ENCODE data around the gene TBL1X. TPM values are rescaled to one million over a fixed set of nuclear protein-coding genes. Genes with fewer than 3 reads are reported as not detected.

Gene TBL1X
- total RNA-seq, 1 donor from 2014 or later: 26.4 TPM

GRCh38 chrX:9438933-9439494, 25.8 kb upstream of the TBL1X start:
- no peak for DNase-seq (ENCODE audit: low read depth)
- Mint-ChIP-seq H3K27ac (ENCODE audit: unreplicated experiment) (no peak overlapping the region), H3K4me1 (ENCODE audit: low read depth, unreplicated experiment) (no peaks in the 10 kb centered on the region), H3K9me3 (ENCODE audit: unreplicated experiment) (no peaks in the 10 kb centered on the region), H3K27me3 (ENCODE audit: low read depth, unreplicated experiment) (peaks cover 2% of the 10 kb centered on the region), H3K4me3 (ENCODE audit: unreplicated experiment) (no peak overlapping the region), H3K36me3 (ENCODE audit: low read depth, unreplicated experiment) (no peaks in the 10 kb centered on the region)
- no peak overlapping the region for H3K9ac ChIP-seq (ENCODE audit: low read length)
- H3K4me2 ChIP-seq (ENCODE audit: low read length): no peak overlapping the region
- H2AFZ ChIP-seq (ENCODE audit: low read depth, low read length): no peak overlapping the region
- H3K79me2 ChIP-seq (ENCODE audit: insufficient read depth, low read length): no peaks in the 10 kb centered on the region
- H4K20me1 ChIP-seq (ENCODE audit: insufficient read depth, low read length): no peaks in the 10 kb centered on the region
- TF ChIP-seq CTCF (IDR thresholded peaks at IDR 0.05; ENCODE audit: insufficient read depth, low read depth, low read length): no peak
- no peak for TF ChIP-seq EZH2 (IDR thresholded peaks at IDR 0.05; ENCODE audit: insufficient read depth, low read length)
- H3K27me3 ChIP-seq (ENCODE audit: insufficient read depth, low read length): no peaks in the 10 kb centered on the region
- H3K4me3 ChIP-seq (ENCODE audit: insufficient read depth, low read depth, low read length): no peak overlapping the region
- no peaks in the 10 kb centered on the region for H3K9me3 ChIP-seq (ENCODE audit: insufficient read depth, low read depth, low read length)
- no peaks in the 10 kb centered on the region for H3K36me3 ChIP-seq (ENCODE audit: insufficient read depth, low read length)
- no peak overlapping the region for H3K27ac ChIP-seq (ENCODE audit: low read depth, low read length)
- peak; percentile 96 for FAIRE-seq
- H3K4me1 ChIP-seq (ENCODE audit: insufficient read depth, low read length): no peaks in the 10 kb centered on the region

GRCh38 chrX:9440116-9440844, 24.6 kb upstream of the TBL1X start:
- H3K27me3 ChIP-seq (ENCODE audit: insufficient read depth, low read length): no peaks in the 10 kb centered on the region
- Mint-ChIP-seq H3K4me1 (ENCODE audit: low read depth, unreplicated experiment) (peaks cover 2% of the 10 kb centered on the region), H3K4me3 (ENCODE audit: unreplicated experiment) (no peak overlapping the region), H3K9me3 (ENCODE audit: unreplicated experiment) (no peaks in the 10 kb centered on the region), H3K27ac (ENCODE audit: unreplicated experiment) (no peak overlapping the region), H3K27me3 (ENCODE audit: low read depth, unreplicated experiment) (peaks cover 2% of the 10 kb centered on the region), H3K36me3 (ENCODE audit: low read depth, unreplicated experiment) (no peaks in the 10 kb centered on the region)
- no peaks in the 10 kb centered on the region for H3K36me3 ChIP-seq (ENCODE audit: insufficient read depth, low read length)
- no peak overlapping the region for H3K4me2 ChIP-seq (ENCODE audit: low read length)
- H3K9me3 ChIP-seq (ENCODE audit: insufficient read depth, low read depth, low read length): no peaks in the 10 kb centered on the region
- FAIRE-seq: peak; percentile 34
- H3K79me2 ChIP-seq (ENCODE audit: insufficient read depth, low read length): no peaks in the 10 kb centered on the region
- no peak for TF ChIP-seq CTCF (IDR thresholded peaks at IDR 0.05; ENCODE audit: insufficient read depth, low read depth, low read length)
- no peak for TF ChIP-seq EZH2 (IDR thresholded peaks at IDR 0.05; ENCODE audit: insufficient read depth, low read length)
- H3K9ac ChIP-seq (ENCODE audit: low read length): no peak overlapping the region
- H4K20me1 ChIP-seq (ENCODE audit: insufficient read depth, low read length): no peaks in the 10 kb centered on the region
- no peak overlapping the region for H2AFZ ChIP-seq (ENCODE audit: low read depth, low read length)
- H3K4me1 ChIP-seq (ENCODE audit: insufficient read depth, low read length): no peaks in the 10 kb centered on the region
- no peak overlapping the region for H3K27ac ChIP-seq (ENCODE audit: low read depth, low read length)
- DNase-seq (ENCODE audit: low read depth): no peak
- no peak overlapping the region for H3K4me3 ChIP-seq (ENCODE audit: insufficient read depth, low read depth, low read length)

GRCh38 chrX:9442056-9442455, 22.8 kb upstream of the TBL1X start:
- H3K4me1 Mint-ChIP-seq (ENCODE audit: low read depth, unreplicated experiment): peaks cover 2% of the 10 kb centered on the region
- H3K36me3 Mint-ChIP-seq (ENCODE audit: low read depth, unreplicated experiment): no peaks in the 10 kb centered on the region
- no peak overlapping the region for H3K4me2 ChIP-seq (ENCODE audit: low read length)
- H4K20me1 ChIP-seq (ENCODE audit: insufficient read depth, low read length): no peaks in the 10 kb centered on the region
- H3K27ac ChIP-seq (ENCODE audit: low read depth, low read length): no peak overlapping the region
- no peaks in the 10 kb centered on the region for H3K4me1 ChIP-seq (ENCODE audit: insufficient read depth, low read length)
- no peaks in the 10 kb centered on the region for H3K79me2 ChIP-seq (ENCODE audit: insufficient read depth, low read length)
- no peaks in the 10 kb centered on the region for H3K36me3 ChIP-seq (ENCODE audit: insufficient read depth, low read length)
- no peaks in the 10 kb centered on the region for H3K9me3 ChIP-seq (ENCODE audit: insufficient read depth, low read depth, low read length)
- no peak overlapping the region for H3K27ac Mint-ChIP-seq (ENCODE audit: unreplicated experiment)
- H2AFZ ChIP-seq (ENCODE audit: low read depth, low read length): no peak overlapping the region
- FAIRE-seq (peak; percentile 54), DNase-seq (ENCODE audit: low read depth) (no peak)
- H3K4me3 ChIP-seq (ENCODE audit: insufficient read depth, low read depth, low read length): no peak overlapping the region
- peaks cover 2% of the 10 kb centered on the region for H3K27me3 Mint-ChIP-seq (ENCODE audit: low read depth, unreplicated experiment)
- no peaks in the 10 kb centered on the region for H3K9me3 Mint-ChIP-seq (ENCODE audit: unreplicated experiment)
- H3K4me3 Mint-ChIP-seq (ENCODE audit: unreplicated experiment): no peak overlapping the region
- TF ChIP-seq CTCF (IDR thresholded peaks at IDR 0.05; ENCODE audit: insufficient read depth, low read depth, low read length) (no peak), EZH2 (IDR thresholded peaks at IDR 0.05; ENCODE audit: insufficient read depth, low read length) (no peak)
- no peaks in the 10 kb centered on the region for H3K27me3 ChIP-seq (ENCODE audit: insufficient read depth, low read length)
- H3K9ac ChIP-seq (ENCODE audit: low read length): no peak overlapping the region

Data from astrocyte (in vitro differentiated cells and primary cell).